Sigmoid colon (tissue), 4 donors: ENCODE results near the gene ITGA1.

Source experiments
- CTCF ChIP-seq, 4 experiments: fragments of 450-650 bp in 3 of 4; fragments of 200-600 bp in 1 of 4; IDR thresholded peaks; one replicate each; pipeline ENCODE4 v1.5.1; 2016 to 2019; ENCODE audit warnings: antibody characterized with exemption in 4 of 4, mild to moderate bottlenecking in 3 of 4, moderate library complexity in 2 of 4
- EP300 ChIP-seq, 4 donors: sonication (generic); formaldehyde crosslinking; IDR thresholded peaks; one replicate each; pipeline ENCODE4 v1.6.1; 2017; ENCODE audit warnings: antibody characterized with exemption in 4 of 4
- POLR2A ChIP-seq, 2 donors: fragments of 450-650 bp; IDR thresholded peaks; one replicate each; pipeline ENCODE4 v1.6.1; 2016; ENCODE audit warnings: antibody characterized with exemption in 2 of 2, mild to moderate bottlenecking in 2 of 2, moderate library complexity in 2 of 2
- POLR2AphosphoS5 ChIP-seq, 4 donors: sonication (generic); formaldehyde crosslinking; IDR thresholded peaks; one replicate each; pipeline ENCODE4 v1.6.1; 2017; ENCODE audit warnings: antibody characterized with exemption in 4 of 4

GRCh38 chr5:52796516-52797103 lies 8.9 kb downstream of the ITGA1 start:
- TF ChIP-seq POLR2A (IDR thresholded peaks at IDR 0.05) (no peak), CTCF (IDR thresholded peaks at IDR 0.05) (no peak), EP300 (IDR thresholded peaks at IDR 0.05) (no peak), POLR2AphosphoS5 (IDR thresholded peaks at IDR 0.05) (no peak)
